ENCODE measurements around the gene NAXE. TPM values are rescaled to one million over a fixed set of nuclear protein-coding genes. Genes with fewer than 3 reads are reported as not detected.

Gene NAXE
- total and polyA plus RNA-seq, 2 of the 13 experiments (the other 11 are each of a cell fraction or from before 2014, with no cell fraction given) = 39.4 to 59.4 TPM

GRCh38 chr1:156601122-156601830 is 9.7 kb downstream of the NAXE start, which contains the start of gene GPATCH4 (continued):
- TF ChIP-seq PATZ1 (CRISPR knock-in tag; IDR thresholded peaks at IDR 0.05) (peak; percentile 53; the same call in 1 of the 2 replicates), ETV6 (CRISPR knock-in tag; conservative IDR thresholded peaks at IDR 0.05) (peak; percentile 69; the same call in 1 of the 2 replicates), ZNF704 (CRISPR knock-in tag; IDR thresholded peaks at IDR 0.05; ENCODE audit: borderline replicate concordance) (peak; percentile 44; the same call in 1 of the 2 replicates), SMYD3 (CRISPR knock-in tag; IDR thresholded peaks at IDR 0.05) (no peak), MXD4 (CRISPR knock-in tag; IDR thresholded peaks at IDR 0.05) (peak; percentile 97), MIER3 (CRISPR knock-in tag; IDR thresholded peaks at IDR 0.05; ENCODE audit: borderline replicate concordance) (peak; percentile 34; the same call in 1 of the 2 replicates), KMT2B (CRISPR knock-in tag; IDR thresholded peaks at IDR 0.05) (peak; percentile 83), TBX2 (CRISPR knock-in tag; IDR thresholded peaks at IDR 0.05; ENCODE audit: borderline replicate concordance) (peak; percentile 72), ZNF30 (CRISPR knock-in tag; IDR thresholded peaks at IDR 0.05) (no peak), ZNF724P (CRISPR knock-in tag; IDR thresholded peaks at IDR 0.05; ENCODE audit: borderline replicate concordance) (no peak), ARID4A (CRISPR knock-in tag; IDR thresholded peaks at IDR 0.05; ENCODE audit: borderline replicate concordance) (peak; percentile 97), CCDC6 (CRISPR knock-in tag; IDR thresholded peaks at IDR 0.05) (peak; percentile 84), ZBTB37 (CRISPR knock-in tag; IDR thresholded peaks at IDR 0.05) (peak; percentile 87), PHF20 (CRISPR knock-in tag; IDR thresholded peaks at IDR 0.05) (peak; percentile 96), ZNF83 (CRISPR knock-in tag; IDR thresholded peaks at IDR 0.05; ENCODE audit: borderline replicate concordance) (no peak), ZNF235 (CRISPR knock-in tag; IDR thresholded peaks at IDR 0.05; ENCODE audit: borderline replicate concordance) (no peak), ZNF138 (CRISPR knock-in tag; IDR thresholded peaks at IDR 0.05; ENCODE audit: low read depth) (0 out of 2 replicates have a peak, but pooled peaks have one; percentile 39), ZBTB7B (CRISPR knock-in tag; IDR thresholded peaks at IDR 0.05) (peak; percentile 37; the same call in 1 of the 2 replicates)

Data from HepG2 (cell line).